Heart right ventricle (tissue), 16 donors: ENCODE measurements around the gene CMSS1. TPM values are rescaled to one million over a fixed set of nuclear protein-coding genes. Genes with fewer than 3 reads are reported as not detected.

ENCODE experiments used
- ATAC-seq, 8 donors: fragments of 200-7000 bp; cut with Tn5 transposase; one replicate each; pipeline ENCODE4 v1.9.1; 2020; ENCODE audit warnings: mild to moderate bottlenecking in 8 of 8, moderate library complexity in 8 of 8, moderate number of reproducible peaks in 1 of 8
- DNase-seq, 2 donors: peaks; one replicate each; pipeline ENCODE4 v3.0.0-alpha.2; 2020
- H3K27ac ChIP-seq, 10 donors: fragments of 200-600 bp; sonication (generic) in 2 of 10; one replicate each; pipeline versions ENCODE4 v1.5.0 to v1.8.0; 2020 to 2022; ENCODE audit warnings: mild to moderate bottlenecking in 3 of 10
- H3K27me3 ChIP-seq, 7 donors: fragments of 200-600 bp; one replicate each; pipeline ENCODE4 v1.8.0; 2021 to 2022; ENCODE audit warnings: mild to moderate bottlenecking in 2 of 7
- H3K36me3 ChIP-seq, 9 donors: fragments of 200-600 bp; sonication (generic) in 1 of 9; one replicate each; pipeline versions ENCODE4 v1.5.0 to v1.8.0; 2020 to 2022; ENCODE audit warnings: mild to moderate bottlenecking in 2 of 9
- H3K4me1 ChIP-seq, 9 donors: fragments of 200-600 bp; sonication (generic) in 1 of 9; one replicate each; pipeline versions ENCODE4 v1.5.0 to v1.8.0; 2020 to 2022; ENCODE audit warnings: mild to moderate bottlenecking in 4 of 9
- H3K4me3 ChIP-seq, 10 donors: fragments of 200-600 bp; sonication (generic) in 2 of 10; one replicate each; pipeline versions ENCODE4 v1.5.0 to v1.8.0; 2020 to 2022; ENCODE audit warnings: mild to moderate bottlenecking in 7 of 10, moderate library complexity in 2 of 10
- H3K9me3 ChIP-seq, 11 donors: fragments of 200-600 bp in 10 of 11; sonication (generic) in 2 of 11; one replicate each; pipeline versions ENCODE4 v1.5.0 to v1.8.0; 2013 to 2022; ENCODE audit warnings: mild to moderate bottlenecking in 2 of 11, control low read depth in 1 of 11, moderate library complexity in 1 of 11
- CTCF ChIP-seq, 9 donors: fragments of 200-600 bp; sonication (generic) in 2 of 9; IDR thresholded peaks; one replicate each; pipeline versions ENCODE4 v1.5.0 to v1.8.0; 2021 to 2022; ENCODE audit warnings: antibody characterized with exemption in 9 of 9, mild to moderate bottlenecking in 5 of 9, moderate library complexity in 1 of 9
- WGBS, 2 donors: extraction: QIAGEN DNeasy Blood & Tissue Kit; methylation state at CpG; one replicate each; pipeline ENCODE4 v1.1.7; 2013; ENCODE audit warnings: inconsistent platforms in 1 of 2; 5-methylcytosine and 5-hydroxymethylcytosine counted together
- intact Hi-C, 10 donors: fragments of 100-400 bp; cut with DNase I; formaldehyde crosslinking; loops; one replicate each; pipeline versions ENCODE4 v1.11.1 to v1.14.2; 2022
- polyA plus RNA-seq, 2 donors: library from polyadenylated mRNA; stranded (reverse); fragments of 200-250 nt; gene quantifications; one replicate each; pipeline ENCODE4 v1.2.3, GENCODE V29; 2013
- total RNA-seq, 10 donors: library from RNA; stranded (reverse); fragmentation: NEBNext Ultra II Directional in 3 of 10; extraction: Animal tissue kit (Norgen Biotek cat#: 25700) in 3 of 10; gene quantifications; one replicate each; pipeline versions ENCODE4 v1.2.1 to v1.2.4, GENCODE V29; 2021 to 2023
- donor health status: Arrhythmogenic right ventricular cardiomyopathy.
- donor health status: ischemic (EF 13 %, LVEDD 7.1; RV severe dilation, severe dysfunction).
- donor health status: healthy with polysubstance abuse.
- donor health status: DM: no; HTN: yes; CAD: no.
- donor health status: DM: no; HTN: no; CAD: no.
- donor health status: ischemic (EF 25% LVEDD 6.9; RV normal size, moderate dysfunction).
- donor health status: ischemic (EF 25% LVEDD 5.7; RV mildly dilated, moderate dysfunction).
- donor health status: healthy.
- donor health status: DM: yes; HTN: yes; CAD: no.
- donor health status: Ischemic cardiomyopathy.
- donor health status: ischemic (EF 35%, LVEDD 5.7; RV mildly dilated, moderate dysfunction).
- donor health status: nonischemic (EF 11% LVEDD 7.7; RV severe dilation, severe dysfunction).
- donor health status: DM: yes; HTN: yes; CAD: no.
- donor health status: PGD.
- donor health status: ischemic (EF 29% LVEDD 5.4; RV normal size, mild dysfunction).
- donor health status: nonischemic (EF 23%, LVEDD 6.1; RV moderate dilation, normal function).

CMSS1 gene
- total and polyA plus RNA-seq, 12 donors = 24.6 to 45.4 (median 34.6) TPM

- DNase-seq = no peak
- WGBS, 2 donors = 83 to 91% methylated on average over 1 of the region's 1 CpG
- no peaks in the 10 kb centered on the region for H3K27me3 ChIP-seq
- H3K9me3 ChIP-seq = no peaks in the 10 kb centered on the region
- peak overlapping the region; percentile 81 to 91 (median 86) for H3K27ac ChIP-seq
- intact Hi-C loops = loop anchor here in 6 of 10 donors (5.0 to 10.0 kb wide), 6 partner anchors 36 to 196 kb away; no protein-coding TSS in a partner anchor
- no peak overlapping the region for H3K4me3 ChIP-seq
- TF ChIP-seq CTCF (IDR thresholded peaks at IDR 0.05) = no peak
- ATAC-seq = no peak
- H3K36me3 ChIP-seq = no peaks in the 10 kb centered on the region
- peaks cover 14 to 84% (median 64%) of the 10 kb centered on the region in 9 donors for H3K4me1 ChIP-seq
Observed at GRCh38 chr3:100043271-100043670, 225.6 kb downstream of the CMSS1 start.

GRCh38 chr3:100044369-100044768, 226.7 kb downstream of the CMSS1 start:
- Histone ChIP-seq H3K9me3 (no peaks in the 10 kb centered on the region), H3K27ac (peak overlapping the region in 6 of 10 donors; percentile 71 to 91 (median 86)), H3K4me1 (peaks cover 14 to 89% (median 64%) of the 10 kb centered on the region in 9 donors), H3K4me3 (no peak overlapping the region), H3K36me3 (no peaks in the 10 kb centered on the region), H3K27me3 (no peaks in the 10 kb centered on the region)
- ATAC-seq (peak in 2 of 8 donors; percentile 2 to 6), DNase-seq (no peak)
- no peak for TF ChIP-seq CTCF (IDR thresholded peaks at IDR 0.05)
- intact Hi-C loops = loop anchor here in 6 of 10 donors (5.0 to 10.0 kb wide), 6 partner anchors 37 to 197 kb away; no protein-coding TSS in a partner anchor

GRCh38 chr3:100045696-100046095, 228.0 kb downstream of the CMSS1 start:
- no peaks in the 10 kb centered on the region for H3K9me3 ChIP-seq
- H3K4me3 ChIP-seq = no peak overlapping the region
- H3K27ac ChIP-seq = peak overlapping the region; percentile 16 to 91 (median 72)
- H3K27me3 ChIP-seq = no peaks in the 10 kb centered on the region
- no peaks in the 10 kb centered on the region for H3K36me3 ChIP-seq
- TF ChIP-seq CTCF (IDR thresholded peaks at IDR 0.05) = no peak
- H3K4me1 ChIP-seq = peaks cover 14 to 81% (median 55%) of the 10 kb centered on the region in 9 donors
- DNase-seq (peak; percentile 68 to 86), ATAC-seq (peak in 7 of 8 donors; percentile 68 to 88 (median 79))
- intact Hi-C loops = loop anchor here in 4 of 10 donors (5.0 to 10.0 kb wide), 2 partner anchors 118 to 171 kb away; no protein-coding TSS in a partner anchor
- WGBS, 2 donors = 49 to 64% methylated on average over 3 of the region's 3 CpGs

GRCh38 chr3:100046986-100047385, 229.3 kb downstream of the CMSS1 start:
- peaks cover 8 to 68% (median 42%) of the 10 kb centered on the region in 9 donors for H3K4me1 ChIP-seq
- TF ChIP-seq CTCF (IDR thresholded peaks at IDR 0.05) = no peak
- WGBS, 2 donors = 73 to 81% methylated on average over 2 of the region's 2 CpGs
- no peak overlapping the region for H3K4me3 ChIP-seq
- H3K9me3 ChIP-seq = no peaks in the 10 kb centered on the region
- intact Hi-C loops = loop anchor here in 4 of 10 donors (5.0 to 10.0 kb wide), 2 partner anchors 120 to 172 kb away; no protein-coding TSS in a partner anchor
- H3K27me3 ChIP-seq = no peaks in the 10 kb centered on the region
- peak overlapping the region in 7 of 10 donors; percentile 45 to 91 (median 85) for H3K27ac ChIP-seq
- no peaks in the 10 kb centered on the region for H3K36me3 ChIP-seq
- DNase-seq (no peak), ATAC-seq (no peak)
